GM20000 (cell line): Measurements from ENCODE around the gene PLEKHA4.

ENCODE experiments used
- DNase-seq: peaks from one replicate; pipeline ENCODE4 v3.0.0; 2012; ENCODE audit warnings: low spot score
- CTCF ChIP-seq: IDR thresholded peaks from 2 replicates; pipeline ENCODE4 v1.5.1; 2012; ENCODE audit warnings: mild to moderate bottlenecking, control low read depth; ENCODE audit errors: extremely low read depth, missing control alignments

PLEKHA4 gene

GRCh38 chr19:48815870-48816501 is 52.4 kb downstream of the PLEKHA4 start:
- peak; percentile 47 for DNase-seq
- TF ChIP-seq CTCF, result no peak

GRCh38 chr19:48814895-48815294 is 53.5 kb downstream of the PLEKHA4 start:
- TF ChIP-seq CTCF, result no peak
- DNase-seq, result no peak

GRCh38 chr19:48813123-48813913 is 55.1 kb downstream of the PLEKHA4 start:
- peak; percentile 7 for DNase-seq
- TF ChIP-seq CTCF, result no peak

- no peak for TF ChIP-seq CTCF
- DNase-seq, result peak; percentile 95
These were observed 56.1 kb downstream of the PLEKHA4 start for GRCh38 chr19:48812094-48812929.

- DNase-seq, result peak; percentile 22
- TF ChIP-seq CTCF, result no peak
These were observed 58.3 kb downstream of the PLEKHA4 start for GRCh38 chr19:48810151-48810550.

GRCh38 chr19:48807590-48808308 is 60.7 kb downstream of the PLEKHA4 start:
- no peak for TF ChIP-seq CTCF

More at GRCh38 chr19:48807590-48808308, 60.7 kb downstream of the PLEKHA4 start:
- DNase-seq, result no peak
